ENCODE measurements around the gene SOX10.
A peak's percentile ranks its signal among the peaks of the same experiment; 100 is the strongest.

Gene SOX10

GRCh38 chr22:37930270-37930951 lies 53.9 kb downstream of the SOX10 start:
- DNase-seq (ENCODE audit: low spot score): peak; percentile 77

GRCh38 chr22:37929390-37929789 lies 55.0 kb downstream of the SOX10 start:
- DNase-seq (ENCODE audit: low spot score): no peak

DNA sequence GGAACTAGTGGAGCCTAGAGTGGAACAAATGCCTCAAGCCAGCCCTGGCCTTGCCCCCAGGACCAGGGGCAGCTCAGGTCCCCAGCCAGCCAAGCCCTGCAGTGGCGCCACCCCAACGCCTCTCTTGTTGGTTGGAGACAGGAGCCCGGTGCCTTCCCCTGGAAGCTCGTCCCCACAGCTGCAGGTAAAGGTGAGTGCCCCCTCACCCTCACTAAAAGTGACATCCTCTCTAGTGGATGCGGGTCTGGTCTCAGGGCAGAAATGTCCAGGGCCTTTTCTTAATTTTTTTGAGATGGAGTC lies 56.8 kb downstream of the SOX10 start:
- no peak for DNase-seq (ENCODE audit: low spot score)

GRCh38 chr22:37926771-37927636 lies 57.4 kb downstream of the SOX10 start:
- no peak for DNase-seq (ENCODE audit: low spot score)

- no peak for DNase-seq (ENCODE audit: low spot score)
These were observed 58.0 kb downstream of the SOX10 start for GRCh38 chr22:37926358-37926757.

GRCh38 chr22:37925767-37926166 lies 58.6 kb downstream of the SOX10 start:
- DNase-seq (ENCODE audit: low spot score): no peak

- DNase-seq (ENCODE audit: low spot score): no peak
These were observed 59.0 kb downstream of the SOX10 start for GRCh38 chr22:37925330-37925729.

DNA sequence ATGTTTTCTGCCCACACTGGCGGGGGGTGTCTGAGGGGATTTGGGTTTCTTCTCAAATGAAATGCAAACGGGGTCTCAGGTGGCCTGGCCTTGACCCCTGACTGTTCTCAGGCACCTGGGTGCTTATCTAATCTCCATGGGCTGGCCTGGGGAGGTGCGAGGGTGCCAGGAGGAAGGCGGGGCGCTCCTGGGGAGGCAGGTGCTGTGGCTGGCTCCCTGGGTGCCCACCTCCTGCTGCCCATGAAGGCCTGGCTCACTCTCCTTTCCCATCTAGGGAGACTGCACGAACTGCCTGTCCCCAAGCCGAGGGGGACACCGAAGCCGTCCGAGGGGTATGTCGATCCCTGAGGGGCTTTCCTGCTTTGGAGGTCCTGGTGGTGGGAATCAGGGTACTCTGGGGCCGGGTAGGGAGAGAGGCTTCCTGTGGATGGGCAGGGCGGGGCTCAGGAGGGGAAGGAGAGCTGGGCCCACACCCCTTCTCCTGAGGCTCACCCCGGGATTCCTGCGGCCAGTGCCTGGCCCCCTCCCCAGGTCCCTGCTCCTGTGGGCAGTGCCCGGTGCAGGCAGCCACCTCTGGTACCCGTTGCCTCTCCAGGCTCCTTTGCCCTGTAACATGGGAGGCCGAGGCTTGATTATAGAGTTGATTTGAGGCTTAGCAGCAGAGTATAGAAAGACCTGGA lies 59.8 kb downstream of the SOX10 start:
- DNase-seq (ENCODE audit: low spot score): no peak

DNA sequence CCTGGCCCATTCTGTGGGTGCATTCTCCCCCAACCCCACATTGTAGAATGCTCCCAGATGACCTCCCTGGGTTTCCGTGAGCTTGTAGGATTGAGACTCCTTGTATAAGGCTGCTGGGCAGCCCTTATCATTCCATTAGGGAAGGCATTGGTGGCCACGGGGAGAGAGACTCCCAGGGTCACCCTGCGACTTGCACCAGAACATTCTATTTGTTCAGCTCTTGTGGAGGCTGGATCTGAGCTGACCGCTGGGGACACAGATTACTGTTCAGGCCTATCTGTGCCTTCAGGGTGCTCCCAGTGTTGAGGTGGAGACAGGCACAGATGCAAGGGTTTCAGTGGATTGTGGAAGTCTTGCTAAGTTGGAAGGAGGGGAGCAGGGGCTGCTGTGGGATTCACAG lies 60.4 kb downstream of the SOX10 start:
- no peak for DNase-seq (ENCODE audit: low spot score)
